Endothelial cell of umbilical vein (primary cell): Measurements from ENCODE around the gene PARVA. TPM values are rescaled to one million over a fixed set of nuclear protein-coding genes. Genes with fewer than 3 reads are reported as not detected.

Experiments used
- BruUV-seq: library from RNA; stranded (reverse); fragments of 400-500 nt; replicated peaks from 2 replicates; lab custom pipeline; 2021; lab: Mats Ljungman, UMichigan
- CTCF ChIA-PET: fragments of 300-600, 350-600 bp; sonication (Branson Sonifier 250); formaldehyde crosslinking; loops from one replicate; lab custom pipeline; 2021; ENCODE audit warnings: antibody characterized with exemption, inconsistent platforms; lab: Charles Lee
- POLR2A ChIA-PET: fragments of 300-600, 350-600 bp; sonication (Branson Sonifier 250); formaldehyde crosslinking; loops from one replicate; lab custom pipeline; 2021; ENCODE audit warnings: antibody characterized with exemption, inconsistent platforms; lab: Charles Lee
- DNase-seq: peaks from one replicate; pipeline ENCODE4 v3.0.0-alpha.2; 2011; ENCODE audit warnings: low read depth, low spot score
- FAIRE-seq: peaks from 2 replicates; lab custom pipeline; 2011; peaks lifted over from hg19 to GRCh38; lab: Jason Lieb, UNC
- H2AFZ ChIP-seq: 2 replicates; pipeline ENCODE4 v1.6.0; 2012; ENCODE audit warnings: low read depth, low read length, control low read depth, inconsistent platforms
- H3K27ac ChIP-seq: 2 replicates; pipeline ENCODE4 v1.5.1; 2011; ENCODE audit warnings: low read depth, mild to moderate bottlenecking, control low read depth, low read length, moderate library complexity; ENCODE audit not compliant: insufficient read depth
- H3K27me3 ChIP-seq, 2 experiments: 2 replicates each; pipeline versions ENCODE4 v1.6.0 to v1.6.1; 2011; ENCODE audit warnings: low read length in 2 of 2, mixed read lengths in 1 of 2; ENCODE audit not compliant: control insufficient read depth in 2 of 2, insufficient read depth in 2 of 2
- H3K36me3 ChIP-seq, 2 experiments: 2 replicates in 1 of 2; 3 replicates in 1 of 2; pipeline ENCODE4 v1.5.1; 2011; ENCODE audit warnings: low read length in 2 of 2, mild to moderate bottlenecking in 1 of 2, moderate library complexity in 1 of 2; ENCODE audit not compliant: control insufficient read depth in 2 of 2, insufficient read depth in 2 of 2; ENCODE audit errors: extremely low read depth in 1 of 2
- H3K4me1 ChIP-seq: 3 replicates; pipeline ENCODE4 v1.5.1; 2011; ENCODE audit warnings: mild to moderate bottlenecking, low read length; ENCODE audit not compliant: control insufficient read depth, insufficient read depth; ENCODE audit errors: extremely low read depth
- H3K4me2 ChIP-seq: 2 replicates; pipeline ENCODE4 v1.6.1; 2011; ENCODE audit warnings: low read length, control low read depth, mixed read lengths; ENCODE audit not compliant: insufficient read depth
- H3K4me3 ChIP-seq, 3 experiments: fragments of 200-600 bp in 1 of 3; sonication (generic), shearing (Covaris generic) in 1 of 3; replicated peaks in 1 of 3; 2 replicates each; pipeline ENCODE4 v1.5.1; 2011 to 2016; ENCODE audit warnings: control low read depth in 3 of 3, low read length in 3 of 3, mild to moderate bottlenecking in 2 of 3, inconsistent platforms in 1 of 3, low read depth in 1 of 3, moderate library complexity in 1 of 3; ENCODE audit not compliant: insufficient read depth in 1 of 3
- H3K79me2 ChIP-seq: 2 replicates; pipeline ENCODE4 v1.6.0; 2012; ENCODE audit warnings: low read length, inconsistent platforms; ENCODE audit not compliant: control insufficient read depth, insufficient read depth
- H3K9ac ChIP-seq: replicated peaks from 2 replicates; pipeline ENCODE3; 2011; ENCODE audit warnings: low read length, control low read depth; ENCODE audit not compliant: insufficient read depth; ENCODE audit errors: extremely low read depth
- H3K9me1 ChIP-seq: replicated peaks from 3 replicates; pipeline ENCODE4 v1.6.0; 2011; ENCODE audit warnings: mild to moderate bottlenecking, low read length; ENCODE audit not compliant: control insufficient read depth, insufficient read depth; ENCODE audit errors: extremely low read depth
- H3K9me3 ChIP-seq: replicated peaks from 2 replicates; pipeline ENCODE4 v1.5.1; 2012; ENCODE audit warnings: low read length, inconsistent platforms; ENCODE audit not compliant: control insufficient read depth, insufficient read depth
- H4K20me1 ChIP-seq: replicated peaks from 2 replicates; pipeline ENCODE3; 2011; ENCODE audit warnings: mild to moderate bottlenecking, low read length; ENCODE audit not compliant: control insufficient read depth, insufficient read depth; ENCODE audit errors: extremely low read depth
- EZH2 ChIP-seq: IDR thresholded peaks from 2 replicates; pipeline ENCODE4 v1.6.1; 2012; ENCODE audit warnings: borderline replicate concordance, low read depth, mild to moderate bottlenecking, moderate library complexity, low read length, inconsistent platforms; ENCODE audit not compliant: severe bottlenecking
- FOS ChIP-seq: IDR thresholded peaks from 2 replicates; pipeline ENCODE4 v1.6.1; 2011; ENCODE audit warnings: mild to moderate bottlenecking, low read length, moderate library complexity, borderline replicate concordance; ENCODE audit not compliant: insufficient read depth
- GATA2 ChIP-seq: IDR thresholded peaks from 2 replicates; pipeline ENCODE4 v1.7.0; 2011; ENCODE audit warnings: low read depth, mild to moderate bottlenecking, moderate library complexity, mixed read lengths, low read length; ENCODE audit not compliant: insufficient read length, insufficient read depth
- JUN ChIP-seq: IDR thresholded peaks from 2 replicates; pipeline ENCODE4 v1.6.1; 2011; ENCODE audit warnings: borderline replicate concordance, low read depth; ENCODE audit not compliant: insufficient read length, insufficient read depth
- POLR2A ChIP-seq: IDR thresholded peaks from 2 replicates; pipeline ENCODE4 v1.6.1; 2012; ENCODE audit warnings: low read depth, mild to moderate bottlenecking, control low read depth, low read length
- POLR2AphosphoS5 ChIP-seq: IDR thresholded peaks from 2 replicates; pipeline ENCODE4 v1.6.1; 2012; ENCODE audit warnings: low read depth, mild to moderate bottlenecking, control low read depth, low read length, moderate library complexity; ENCODE audit not compliant: insufficient read depth
- dilution Hi-C: fragments of 300-500 bp; cut with MboI; formaldehyde crosslinking; loops from one replicate; pipeline ENCODE4 v1.15.0; 2019; ENCODE audit warnings: low sequenced_read_pairs; ENCODE audit not compliant: extremely low pct_ligation_motif_present
- intact Hi-C: fragments of 100-400 bp; cut with micrococcal nuclease; formaldehyde crosslinking; loops from one replicate; pipeline ENCODE4 v1.10.0; 2022
- polyA plus RNA-seq, 4 experiments: library from polyadenylated mRNA; depleted of rRNA in 3 of 4; stranded (reverse) in 3 of 4; unstranded in 1 of 4; fragments of >200 nt; gene quantifications; 2 replicates each; pipeline versions ENCODE4 v1.2.1 to v1.2.3, GENCODE V29; 2011 to 2012; ENCODE audit warnings: missing spikeins in 1 of 4
- total RNA-seq: library from RNA; stranded (reverse); gene quantifications from 2 replicates; pipeline ENCODE4 v1.2.3, GENCODE V29; 2021

Gene PARVA
- total and polyA plus RNA-seq, 2 donors (not counting 3 experiments of a cell fraction or from before 2014, with no cell fraction given): 40.6 to 104 TPM

GRCh38 chr11:12403997-12404350, 26.6 kb downstream of the PARVA start:
- CTCF ChIA-PET: interaction anchor here (1.0 kb wide), 1 partner anchor 8 kb away, joined by 3 read pairs; no protein-coding TSS in a partner anchor
- H2AFZ ChIP-seq: no peak overlapping the region
- dilution Hi-C loops: no loop called here
- H3K4me3 ChIP-seq: no peak overlapping the region
- H3K9me3 ChIP-seq: no peaks in the 10 kb centered on the region
- BruUV-seq: no TSS peak
- no peak overlapping the region for H3K9ac ChIP-seq
- FAIRE-seq (no peak), DNase-seq (no peak)
- no peak overlapping the region for H3K4me2 ChIP-seq
- no peak for TF ChIP-seq FOS
- intact Hi-C loops: no loop called here
- H3K79me2 ChIP-seq: peaks cover 41% of the 10 kb centered on the region
- POLR2A ChIA-PET: no interaction called here
- H4K20me1 ChIP-seq: no peaks in the 10 kb centered on the region
- no peaks in the 10 kb centered on the region for H3K4me1 ChIP-seq
- H3K27ac ChIP-seq: no peak overlapping the region
- no peaks in the 10 kb centered on the region for H3K36me3 ChIP-seq
- no peaks in the 10 kb centered on the region for H3K9me1 ChIP-seq
- no peaks in the 10 kb centered on the region for H3K27me3 ChIP-seq

DNA sequence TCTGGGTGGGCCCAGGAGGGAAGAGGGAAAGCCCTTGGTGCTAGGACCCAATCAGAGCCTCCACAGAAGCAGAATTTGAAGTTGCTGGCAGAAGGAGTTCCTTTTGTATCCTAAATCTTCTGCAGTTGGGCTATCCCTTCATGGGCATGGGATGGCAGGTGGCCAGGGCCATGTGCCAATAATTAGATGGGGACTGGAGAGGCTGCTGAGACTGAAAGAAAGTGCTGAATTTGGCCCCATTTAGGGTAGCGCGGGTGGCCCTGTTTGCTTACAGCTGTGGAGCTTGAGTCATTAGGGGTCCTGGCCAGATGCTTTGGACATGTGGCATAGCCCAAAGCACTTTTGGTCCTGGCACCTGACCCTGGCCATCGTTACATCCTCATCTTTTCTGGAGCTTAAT, 27.1 kb downstream of the PARVA start:
- no peak overlapping the region for H3K9ac ChIP-seq
- intact Hi-C loops (no loop called here), dilution Hi-C loops (no loop called here)
- H3K9me3 ChIP-seq: no peaks in the 10 kb centered on the region
- H3K79me2 ChIP-seq: peaks cover 38% of the 10 kb centered on the region
- no peaks in the 10 kb centered on the region for H3K27me3 ChIP-seq
- ChIA-PET CTCF (no interaction called here), POLR2A (no interaction called here)
- no peaks in the 10 kb centered on the region for H3K9me1 ChIP-seq
- H3K4me1 ChIP-seq: no peaks in the 10 kb centered on the region
- H4K20me1 ChIP-seq: no peaks in the 10 kb centered on the region
- H3K36me3 ChIP-seq: no peaks in the 10 kb centered on the region
- DNase-seq (no peak), FAIRE-seq (no peak)
- H3K4me3 ChIP-seq: no peak overlapping the region
- H3K27ac ChIP-seq: no peak overlapping the region
- H3K4me2 ChIP-seq: no peak overlapping the region
- no peak overlapping the region for H2AFZ ChIP-seq
- no peak for TF ChIP-seq EZH2
- no peak for TF ChIP-seq POLR2A
- TF ChIP-seq GATA2: no peak
- TF ChIP-seq JUN: no peak
- TF ChIP-seq POLR2AphosphoS5: no peak
- no TSS peak for BruUV-seq
